HEK293 (cell line): Measurements from ENCODE around the gene CUL9.

Experiments used
- BCL11A ChIP-seq: fragments of 450-650 bp; formaldehyde crosslinking; IDR thresholded peaks from 2 replicates; pipeline ENCODE4 v1.5.1; 2016; ENCODE audit warnings: low read depth, missing biosample characterization, missing genetic modification characterization
- CTCF ChIP-seq: fragments of 450-650 bp; formaldehyde crosslinking; IDR thresholded peaks from 2 replicates; pipeline ENCODE4 v1.5.1; 2016; ENCODE audit warnings: missing biosample characterization, missing genetic modification characterization
- KLF17 ChIP-seq: fragments of 450-650 bp; formaldehyde crosslinking; IDR thresholded peaks from 2 replicates; pipeline ENCODE4 v1.5.1; 2016; ENCODE audit warnings: missing biosample characterization, missing genetic modification characterization
- MYNN ChIP-seq: fragments of 450-650 bp; formaldehyde crosslinking; IDR thresholded peaks from 2 replicates; pipeline ENCODE4 v1.5.1; 2016; ENCODE audit warnings: missing biosample characterization, missing genetic modification characterization, borderline replicate concordance
- PATZ1 ChIP-seq: fragments of 450-650 bp; formaldehyde crosslinking; IDR thresholded peaks from 2 replicates; pipeline ENCODE4 v1.5.1; 2016; ENCODE audit warnings: missing biosample characterization, missing genetic modification characterization
- PRDM4 ChIP-seq: fragments of 450-650 bp; formaldehyde crosslinking; IDR thresholded peaks from 2 replicates; pipeline ENCODE4 v1.5.1; 2017; ENCODE audit warnings: missing biosample characterization, missing genetic modification characterization
- RBAK ChIP-seq: fragments of 450-650 bp; formaldehyde crosslinking; IDR thresholded peaks from 2 replicates; pipeline ENCODE4 v1.5.1; 2016; ENCODE audit warnings: missing biosample characterization, missing genetic modification characterization
- YY1 ChIP-seq: fragments of 450-650 bp; formaldehyde crosslinking; IDR thresholded peaks from 2 replicates; pipeline ENCODE4 v1.5.1; 2018; ENCODE audit warnings: missing biosample characterization, missing genetic modification characterization
- ZNF146 ChIP-seq: fragments of 450-650 bp; formaldehyde crosslinking; IDR thresholded peaks from 2 replicates; pipeline ENCODE4 v1.5.1; 2016; ENCODE audit warnings: missing biosample characterization, missing genetic modification characterization
- ZNF324 ChIP-seq: fragments of 450-650 bp; formaldehyde crosslinking; IDR thresholded peaks from 2 replicates; pipeline ENCODE4 v1.5.1; 2016; ENCODE audit warnings: missing biosample characterization, missing genetic modification characterization

GRCh38 chr6:43203029-43203717 lies 21.2 kb downstream of the CUL9 start:
- TF ChIP-seq ZNF146 = no peak
- TF ChIP-seq CTCF (tag by site-specific recombination) = no peak
- no peak for TF ChIP-seq ZNF324 (tag by site-specific recombination)
- TF ChIP-seq RBAK = no peak
- TF ChIP-seq MYNN (tag by site-specific recombination) = no peak
- no peak for TF ChIP-seq PATZ1 (tag by site-specific recombination)
- no peak for TF ChIP-seq KLF17
- TF ChIP-seq YY1 = no peak
- TF ChIP-seq PRDM4 (tag by site-specific recombination) = no peak
- no peak for TF ChIP-seq BCL11A (tag by site-specific recombination)
